Progenitor cell of endocrine pancreas (in vitro differentiated cells): ENCODE results near the gene ZNF775. TPM values are rescaled to one million over a fixed set of nuclear protein-coding genes. Genes with fewer than 3 reads are reported as not detected.

Source experiments
- DNase-seq: peaks from one replicate; pipeline ENCODE4 v3.0.0; 2021; ENCODE audit warnings: low spot score; ENCODE audit not compliant: unreplicated experiment
- H3K27ac Mint-ChIP-seq: 2 replicates; pipeline ENCODE4 v1.8.0; 2021; ENCODE audit warnings: mild to moderate bottlenecking, moderate library complexity, mixed read lengths
- H3K27me3 Mint-ChIP-seq: 2 replicates; pipeline ENCODE4 v1.8.0; 2021; ENCODE audit warnings: mixed read lengths
- H3K36me3 Mint-ChIP-seq: 2 replicates; pipeline ENCODE4 v1.8.0; 2022; ENCODE audit warnings: mixed read lengths; ENCODE audit not compliant: insufficient read depth
- H3K4me1 Mint-ChIP-seq: 2 replicates; pipeline ENCODE4 v1.8.0; 2021; ENCODE audit warnings: low read depth, mixed read lengths
- H3K4me3 Mint-ChIP-seq: 2 replicates; pipeline ENCODE4 v1.8.0; 2021; ENCODE audit warnings: low read depth, mild to moderate bottlenecking, moderate library complexity, mixed read lengths
- H3K9me3 Mint-ChIP-seq: 2 replicates; pipeline ENCODE4 v1.8.0; 2021; ENCODE audit warnings: low read depth, mixed read lengths
- total RNA-seq: library from RNA; stranded (reverse); gene quantifications from 2 replicates; pipeline ENCODE4 v1.2.1, GENCODE V29; 2021
- TF ChIP-seq, protein P1 (sequence below): fragments of 200-600 bp; sonication (generic); IDR thresholded peaks from one replicate; pipeline ENCODE4 v1.5.0; 2021; ENCODE audit warnings: antibody characterized with exemption, mild to moderate bottlenecking; ENCODE audit not compliant: unreplicated experiment

ZNF775 gene
- total RNA-seq, 1 donor from 2014 or later = 10.8 TPM

DNA sequence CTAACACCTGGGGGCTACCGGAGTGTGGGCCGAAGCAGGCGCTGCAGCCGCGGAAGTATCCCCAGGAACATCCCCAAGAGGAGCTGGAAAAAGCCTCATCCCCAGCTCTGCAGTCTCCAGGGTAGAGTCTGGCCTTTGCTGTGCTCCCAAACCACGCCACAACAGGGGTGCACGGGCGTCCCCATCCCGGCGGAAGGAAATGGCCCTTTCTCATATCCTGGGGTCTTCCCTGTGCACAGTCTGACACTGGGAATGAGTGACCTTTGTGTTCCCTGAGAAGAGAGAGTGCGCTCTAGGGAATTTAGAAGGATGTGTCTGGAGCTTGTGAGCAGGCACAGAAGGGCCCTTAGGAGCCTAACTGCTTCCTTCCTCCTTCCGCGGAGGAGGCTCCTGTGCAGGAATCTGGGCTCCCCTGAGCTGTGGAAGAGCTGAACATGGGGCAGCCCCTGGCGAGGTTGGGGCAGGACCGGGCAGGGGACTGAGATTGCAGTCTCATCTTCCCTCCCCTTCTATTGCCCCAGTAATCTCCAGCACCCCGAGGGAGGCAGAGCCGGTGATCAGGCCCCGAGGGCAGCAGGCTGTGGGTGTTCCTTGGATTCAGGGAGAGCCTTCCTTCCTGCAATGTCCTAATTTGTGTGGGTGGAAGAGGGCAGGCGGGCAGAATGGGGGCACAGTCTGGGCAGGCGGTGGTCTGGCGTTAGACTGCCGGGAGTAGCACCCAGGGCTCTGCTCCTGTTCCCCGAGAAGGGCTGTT, 9.2 kb upstream of the ZNF775 start:
- Mint-ChIP-seq H3K27ac (peak overlapping the region; percentile 100), H3K4me3 (peak overlapping the region; percentile 98), H3K4me1 (peaks cover 23% of the 10 kb centered on the region), H3K9me3 (no peaks in the 10 kb centered on the region), H3K36me3 (peaks cover 14% of the 10 kb centered on the region), H3K27me3 (no peaks in the 10 kb centered on the region)
- no peak for DNase-seq
- TF ChIP-seq, protein P1, sequence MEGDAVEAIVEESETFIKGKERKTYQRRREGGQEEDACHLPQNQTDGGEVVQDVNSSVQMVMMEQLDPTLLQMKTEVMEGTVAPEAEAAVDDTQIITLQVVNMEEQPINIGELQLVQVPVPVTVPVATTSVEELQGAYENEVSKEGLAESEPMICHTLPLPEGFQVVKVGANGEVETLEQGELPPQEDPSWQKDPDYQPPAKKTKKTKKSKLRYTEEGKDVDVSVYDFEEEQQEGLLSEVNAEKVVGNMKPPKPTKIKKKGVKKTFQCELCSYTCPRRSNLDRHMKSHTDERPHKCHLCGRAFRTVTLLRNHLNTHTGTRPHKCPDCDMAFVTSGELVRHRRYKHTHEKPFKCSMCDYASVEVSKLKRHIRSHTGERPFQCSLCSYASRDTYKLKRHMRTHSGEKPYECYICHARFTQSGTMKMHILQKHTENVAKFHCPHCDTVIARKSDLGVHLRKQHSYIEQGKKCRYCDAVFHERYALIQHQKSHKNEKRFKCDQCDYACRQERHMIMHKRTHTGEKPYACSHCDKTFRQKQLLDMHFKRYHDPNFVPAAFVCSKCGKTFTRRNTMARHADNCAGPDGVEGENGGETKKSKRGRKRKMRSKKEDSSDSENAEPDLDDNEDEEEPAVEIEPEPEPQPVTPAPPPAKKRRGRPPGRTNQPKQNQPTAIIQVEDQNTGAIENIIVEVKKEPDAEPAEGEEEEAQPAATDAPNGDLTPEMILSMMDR = no peak

DNA sequence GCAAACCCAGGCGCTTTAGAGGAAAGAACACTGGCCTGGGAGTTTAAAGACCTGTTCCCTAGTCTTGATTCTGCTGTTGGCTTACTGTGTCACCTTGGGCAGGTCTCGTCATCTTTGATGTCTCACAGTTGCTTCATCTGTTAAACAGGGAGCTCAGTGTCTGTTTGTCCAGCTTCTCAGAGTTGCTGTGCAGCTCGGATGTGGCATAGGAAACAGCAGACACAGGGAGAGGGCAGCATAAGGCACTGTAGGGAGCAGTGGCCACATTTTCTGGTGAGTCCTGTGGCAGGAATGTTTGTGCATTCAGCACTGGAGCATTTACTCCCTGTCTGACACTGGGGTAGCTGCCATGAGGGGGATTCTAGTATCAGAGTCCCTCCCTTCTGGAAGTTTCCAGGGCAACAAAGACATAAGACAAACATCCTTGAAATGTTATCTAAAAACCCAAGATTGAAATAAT, 8.5 kb upstream of the ZNF775 start:
- H3K36me3 Mint-ChIP-seq = peaks cover 14% of the 10 kb centered on the region
- H3K4me1 Mint-ChIP-seq = peaks cover 23% of the 10 kb centered on the region

DNA sequence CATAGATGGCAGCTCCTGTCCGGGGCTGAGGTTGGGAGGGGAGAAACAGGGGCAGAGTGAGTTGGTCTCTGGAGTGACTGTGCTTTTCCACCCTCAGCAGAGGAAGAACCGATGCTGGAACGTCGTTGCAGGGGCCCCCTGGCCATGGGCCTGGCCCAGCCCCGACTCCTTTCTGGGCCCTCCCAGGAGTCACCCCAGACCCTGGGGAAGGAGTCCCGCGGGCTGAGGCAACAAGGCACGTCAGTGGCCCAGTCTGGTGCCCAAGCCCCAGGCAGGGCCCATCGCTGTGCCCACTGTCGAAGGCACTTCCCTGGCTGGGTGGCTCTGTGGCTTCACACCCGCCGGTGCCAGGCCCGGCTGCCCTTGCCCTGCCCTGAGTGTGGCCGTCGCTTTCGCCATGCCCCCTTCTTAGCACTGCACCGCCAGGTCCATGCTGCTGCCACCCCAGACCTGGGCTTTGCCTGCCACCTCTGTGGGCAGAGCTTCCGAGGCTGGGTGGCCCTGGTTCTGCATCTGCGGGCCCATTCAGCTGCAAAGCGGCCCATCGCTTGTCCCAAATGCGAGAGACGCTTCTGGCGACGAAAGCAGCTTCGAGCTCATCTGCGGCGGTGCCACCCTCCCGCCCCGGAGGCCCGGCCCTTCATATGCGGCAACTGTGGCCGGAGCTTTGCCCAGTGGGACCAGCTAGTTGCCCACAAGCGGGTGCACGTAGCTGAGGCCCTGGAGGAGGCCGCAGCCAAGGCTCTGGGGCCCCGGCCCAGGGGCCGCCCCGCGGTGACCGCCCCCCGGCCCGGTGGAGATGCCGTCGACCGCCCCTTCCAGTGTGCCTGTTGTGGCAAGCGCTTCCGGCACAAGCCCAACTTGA, 7.8 kb upstream of the ZNF775 start:
- TF ChIP-seq, protein P1 = no peak
- Mint-ChIP-seq H3K27ac (no peak overlapping the region), H3K27me3 (no peaks in the 10 kb centered on the region), H3K4me1 (peaks cover 27% of the 10 kb centered on the region), H3K36me3 (peaks cover 14% of the 10 kb centered on the region), H3K4me3 (no peak overlapping the region), H3K9me3 (no peaks in the 10 kb centered on the region)
- no peak for DNase-seq

More for the DNA sequence above, 8.5 kb upstream of the ZNF775 start:
- DNase-seq = no peak
- Mint-ChIP-seq H3K27ac (peak overlapping the region; percentile 100), H3K9me3 (no peaks in the 10 kb centered on the region), H3K4me3 (peak overlapping the region; percentile 98), H3K27me3 (no peaks in the 10 kb centered on the region)
- TF ChIP-seq, protein P1 = no peak

DNA sequence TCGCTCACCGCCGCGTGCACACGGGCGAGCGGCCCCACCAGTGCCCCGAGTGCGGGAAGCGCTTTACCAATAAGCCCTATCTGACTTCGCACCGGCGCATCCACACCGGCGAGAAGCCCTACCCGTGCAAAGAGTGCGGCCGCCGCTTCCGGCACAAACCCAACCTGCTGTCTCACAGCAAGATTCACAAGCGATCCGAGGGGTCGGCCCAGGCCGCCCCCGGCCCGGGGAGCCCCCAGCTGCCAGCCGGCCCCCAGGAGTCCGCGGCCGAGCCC, 7.2 kb upstream of the ZNF775 start:
- Mint-ChIP-seq H3K4me1 (peaks cover 30% of the 10 kb centered on the region), H3K27me3 (no peaks in the 10 kb centered on the region), H3K9me3 (no peaks in the 10 kb centered on the region), H3K4me3 (no peak overlapping the region), H3K27ac (no peak overlapping the region), H3K36me3 (peaks cover 14% of the 10 kb centered on the region)
- TF ChIP-seq, protein P1 = no peak
- DNase-seq = no peak

DNA sequence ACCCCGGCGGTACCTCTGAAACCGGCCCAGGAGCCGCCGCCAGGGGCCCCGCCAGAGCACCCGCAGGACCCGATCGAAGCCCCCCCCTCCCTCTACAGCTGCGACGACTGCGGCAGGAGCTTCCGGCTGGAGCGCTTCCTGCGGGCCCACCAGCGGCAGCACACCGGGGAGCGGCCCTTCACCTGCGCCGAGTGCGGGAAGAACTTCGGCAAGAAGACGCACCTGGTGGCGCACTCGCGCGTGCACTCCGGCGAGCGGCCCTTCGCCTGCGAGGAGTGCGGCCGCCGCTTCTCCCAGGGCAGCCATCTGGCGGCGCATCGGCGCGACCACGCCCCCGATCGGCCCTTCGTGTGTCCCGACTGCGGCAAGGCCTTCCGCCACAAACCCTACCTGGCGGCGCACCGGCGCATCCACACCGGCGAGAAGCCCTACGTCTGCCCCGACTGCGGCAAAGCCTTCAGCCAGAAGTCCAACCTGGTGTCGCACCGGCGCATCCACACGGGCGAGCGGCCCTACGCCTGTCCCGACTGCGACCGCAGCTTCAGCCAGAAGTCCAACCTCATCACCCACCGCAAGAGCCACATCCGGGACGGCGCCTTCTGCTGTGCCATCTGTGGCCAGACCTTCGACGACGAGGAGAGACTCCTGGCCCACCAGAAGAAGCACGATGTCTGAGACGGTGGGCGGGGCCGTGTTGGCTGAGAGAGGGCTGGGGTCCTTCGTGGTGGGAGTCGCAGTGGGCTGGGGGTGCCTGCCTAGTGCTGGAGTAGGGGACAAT, 6.7 kb upstream of the ZNF775 start:
- Mint-ChIP-seq H3K4me3 (no peak overlapping the region), H3K36me3 (peaks cover 14% of the 10 kb centered on the region), H3K9me3 (no peaks in the 10 kb centered on the region), H3K27ac (no peak overlapping the region), H3K4me1 (peaks cover 31% of the 10 kb centered on the region), H3K27me3 (no peaks in the 10 kb centered on the region)
- TF ChIP-seq, protein P1 = no peak
- no peak for DNase-seq
